Measurements from ENCODE around the gene DUSP28. TPM values are rescaled to one million over a fixed set of nuclear protein-coding genes. Genes with fewer than 3 reads are reported as not detected.

The DUSP28 gene
- total RNA-seq: 3.2 and 4.7 TPM in 2 replicates

GRCh38 chr2:240560084-240560479 lies at the start of gene DUSP28:
Gene DUSP28, plus strand, starts transcription at chr2:240560357. Its CDS starts 328 bp downstream, at chr2:240560685.
- H3K27me3 ChIP-seq (ENCODE audit: insufficient read depth, low read length): no peaks in the 10 kb centered on the region
- H3K36me3 ChIP-seq (ENCODE audit: insufficient read depth, low read length): peaks cover 3% of the 10 kb centered on the region
- peak; percentile 99 for DNase-seq (ENCODE audit: insufficient read length, low spot score, missing footprints)
- no peaks in the 10 kb centered on the region for H3K9me3 ChIP-seq (ENCODE audit: low read depth, low read length)
- peak within 1 kb of the TSS; percentile 95 for H3K4me2 ChIP-seq (ENCODE audit: insufficient read depth, low read length)
- peaks cover 33% of the 10 kb centered on the region for H3K4me1 ChIP-seq (ENCODE audit: insufficient read depth, low read length)
- peak within 1 kb of the TSS; percentile 83 for H3K4me3 ChIP-seq (ENCODE audit: insufficient read depth, low read length)
- peaks cover 40% of the 10 kb centered on the region for H3K79me2 ChIP-seq (ENCODE audit: insufficient read depth, low read length)
- peaks cover 27% of the 10 kb centered on the region for H4K20me1 ChIP-seq (ENCODE audit: insufficient read depth, low read length)
- H3K27ac ChIP-seq (ENCODE audit: low read depth, low read length): peak within 1 kb of the TSS; percentile 92
- H2AFZ ChIP-seq (ENCODE audit: low read length): peak within 1 kb of the TSS; percentile 78
- TF ChIP-seq, protein P1, sequence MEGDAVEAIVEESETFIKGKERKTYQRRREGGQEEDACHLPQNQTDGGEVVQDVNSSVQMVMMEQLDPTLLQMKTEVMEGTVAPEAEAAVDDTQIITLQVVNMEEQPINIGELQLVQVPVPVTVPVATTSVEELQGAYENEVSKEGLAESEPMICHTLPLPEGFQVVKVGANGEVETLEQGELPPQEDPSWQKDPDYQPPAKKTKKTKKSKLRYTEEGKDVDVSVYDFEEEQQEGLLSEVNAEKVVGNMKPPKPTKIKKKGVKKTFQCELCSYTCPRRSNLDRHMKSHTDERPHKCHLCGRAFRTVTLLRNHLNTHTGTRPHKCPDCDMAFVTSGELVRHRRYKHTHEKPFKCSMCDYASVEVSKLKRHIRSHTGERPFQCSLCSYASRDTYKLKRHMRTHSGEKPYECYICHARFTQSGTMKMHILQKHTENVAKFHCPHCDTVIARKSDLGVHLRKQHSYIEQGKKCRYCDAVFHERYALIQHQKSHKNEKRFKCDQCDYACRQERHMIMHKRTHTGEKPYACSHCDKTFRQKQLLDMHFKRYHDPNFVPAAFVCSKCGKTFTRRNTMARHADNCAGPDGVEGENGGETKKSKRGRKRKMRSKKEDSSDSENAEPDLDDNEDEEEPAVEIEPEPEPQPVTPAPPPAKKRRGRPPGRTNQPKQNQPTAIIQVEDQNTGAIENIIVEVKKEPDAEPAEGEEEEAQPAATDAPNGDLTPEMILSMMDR (IDR thresholded peaks at IDR 0.05; ENCODE audit: extremely low read depth, low read depth, low read length): no peak

DNA sequence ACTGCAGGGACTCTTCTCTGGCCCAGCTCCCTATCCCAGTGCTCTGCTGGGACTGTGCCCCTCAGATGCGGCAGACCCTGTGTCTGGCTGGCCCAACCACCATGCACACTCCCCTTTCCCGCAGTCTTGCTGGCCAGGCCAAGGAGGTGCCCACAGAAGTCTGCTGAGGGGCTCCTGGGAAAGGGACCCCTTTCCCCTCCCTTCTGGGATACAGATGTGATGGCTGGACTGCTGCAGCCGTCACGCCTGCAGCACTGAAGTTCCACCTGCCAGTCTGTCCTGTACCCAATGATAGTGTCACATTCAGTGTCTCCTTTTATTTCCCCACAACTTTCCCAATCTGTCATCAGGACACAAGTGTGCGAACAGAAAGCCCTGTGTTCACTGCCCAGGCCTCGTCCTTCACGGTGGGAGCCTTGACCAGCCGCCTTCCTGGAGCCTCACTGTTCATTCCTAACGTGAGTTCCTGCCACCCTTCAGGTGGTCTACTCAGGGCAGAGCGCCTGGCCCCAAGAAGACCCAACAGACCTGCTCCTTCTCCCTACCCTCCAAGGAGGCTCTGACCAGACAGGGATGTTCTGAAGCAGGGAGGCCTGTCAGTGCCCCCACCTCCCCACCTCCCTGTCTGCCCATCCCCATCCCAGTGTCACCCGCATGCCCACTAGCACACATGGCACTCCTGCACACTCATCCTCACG lies 49.5 kb upstream of the DUSP28 start:
- Histone ChIP-seq H3K27ac (ENCODE audit: low read depth, low read length) (no peak overlapping the region), H3K79me2 (ENCODE audit: insufficient read depth, low read length) (no peaks in the 10 kb centered on the region), H3K4me3 (ENCODE audit: insufficient read depth, low read length) (no peak overlapping the region), H3K4me1 (ENCODE audit: insufficient read depth, low read length) (peaks cover 5% of the 10 kb centered on the region), H2AFZ (ENCODE audit: low read length) (no peak overlapping the region), H3K9me3 (ENCODE audit: low read depth, low read length) (no peaks in the 10 kb centered on the region), H3K36me3 (ENCODE audit: insufficient read depth, low read length) (no peaks in the 10 kb centered on the region), H3K27me3 (ENCODE audit: insufficient read depth, low read length) (no peaks in the 10 kb centered on the region), H4K20me1 (ENCODE audit: insufficient read depth, low read length) (peaks cover 2% of the 10 kb centered on the region), H3K4me2 (ENCODE audit: insufficient read depth, low read length) (no peak overlapping the region)
- DNase-seq (ENCODE audit: insufficient read length, low spot score, missing footprints): peak; percentile 71
- TF ChIP-seq, protein P1 (IDR thresholded peaks at IDR 0.05; ENCODE audit: extremely low read depth, low read depth, low read length): no peak

GRCh38 chr2:240511351-240512108 lies 48.6 kb upstream of the DUSP28 start:
- H2AFZ ChIP-seq (ENCODE audit: low read length): no peak overlapping the region
- H3K79me2 ChIP-seq (ENCODE audit: insufficient read depth, low read length): no peaks in the 10 kb centered on the region
- no peak overlapping the region for H3K27ac ChIP-seq (ENCODE audit: low read depth, low read length)
- TF ChIP-seq, protein P1 (IDR thresholded peaks at IDR 0.05; ENCODE audit: extremely low read depth, low read depth, low read length): no peak
- no peak overlapping the region for H3K4me2 ChIP-seq (ENCODE audit: insufficient read depth, low read length)
- no peaks in the 10 kb centered on the region for H3K9me3 ChIP-seq (ENCODE audit: low read depth, low read length)
- H3K36me3 ChIP-seq (ENCODE audit: insufficient read depth, low read length): no peaks in the 10 kb centered on the region
- H3K4me3 ChIP-seq (ENCODE audit: insufficient read depth, low read length): no peak overlapping the region
- H3K27me3 ChIP-seq (ENCODE audit: insufficient read depth, low read length): no peaks in the 10 kb centered on the region
- DNase-seq (ENCODE audit: insufficient read length, low spot score, missing footprints): peak; percentile 14
- H3K4me1 ChIP-seq (ENCODE audit: insufficient read depth, low read length): peaks cover 5% of the 10 kb centered on the region
- peaks cover 2% of the 10 kb centered on the region for H4K20me1 ChIP-seq (ENCODE audit: insufficient read depth, low read length)

GRCh38 chr2:240512109-240512485 lies 48.1 kb upstream of the DUSP28 start:
- TF ChIP-seq, protein P1 (IDR thresholded peaks at IDR 0.05; ENCODE audit: extremely low read depth, low read depth, low read length): no peak
- peak; percentile 39 for DNase-seq (ENCODE audit: insufficient read length, low spot score, missing footprints)
- H3K4me3 ChIP-seq (ENCODE audit: insufficient read depth, low read length): no peak overlapping the region

More at GRCh38 chr2:240512109-240512485, 48.1 kb upstream of the DUSP28 start:
- Histone ChIP-seq H3K79me2 (ENCODE audit: insufficient read depth, low read length) (no peaks in the 10 kb centered on the region), H3K9me3 (ENCODE audit: low read depth, low read length) (no peaks in the 10 kb centered on the region), H3K27me3 (ENCODE audit: insufficient read depth, low read length) (no peaks in the 10 kb centered on the region), H3K36me3 (ENCODE audit: insufficient read depth, low read length) (no peaks in the 10 kb centered on the region), H3K27ac (ENCODE audit: low read depth, low read length) (no peak overlapping the region), H3K4me1 (ENCODE audit: insufficient read depth, low read length) (peaks cover 5% of the 10 kb centered on the region), H4K20me1 (ENCODE audit: insufficient read depth, low read length) (peaks cover 2% of the 10 kb centered on the region), H2AFZ (ENCODE audit: low read length) (no peak overlapping the region), H3K4me2 (ENCODE audit: insufficient read depth, low read length) (no peak overlapping the region)
